ENCODE measurements around the gene BOLA2B.
"Not testable (repeated sequence)": the region's sequence is repeated elsewhere in the genome, so short reads cannot be mapped to it uniquely, and the experiment has no call there.

Gene BOLA2B

GRCh38 chr16:30193615-30194014 lies at the start of gene BOLA2B, which contains the start of gene SLX1A:
Gene BOLA2B (minus strand): TSS chr16:30193666. CDS start chr16:30193595, 71 bp downstream.
Gene SLX1A (plus strand): TSS chr16:30193875. CDS start chr16:30194085, 210 bp downstream.
- DNase-seq: not testable (repeated sequence)

- not testable (repeated sequence) for DNase-seq
Observed at GRCh38 chr16:30217082-30217481, 23.6 kb upstream of the BOLA2B start.

GRCh38 chr16:30211414-30211813 lies 17.9 kb upstream of the BOLA2B start:
- not testable (repeated sequence) for DNase-seq

- not testable (repeated sequence) for DNase-seq
Observed at GRCh38 chr16:30209032-30209431, 15.6 kb upstream of the BOLA2B start.

- DNase-seq: not testable (repeated sequence)
Observed at GRCh38 chr16:30207063-30207704, 13.7 kb upstream of the BOLA2B start.

DNA sequence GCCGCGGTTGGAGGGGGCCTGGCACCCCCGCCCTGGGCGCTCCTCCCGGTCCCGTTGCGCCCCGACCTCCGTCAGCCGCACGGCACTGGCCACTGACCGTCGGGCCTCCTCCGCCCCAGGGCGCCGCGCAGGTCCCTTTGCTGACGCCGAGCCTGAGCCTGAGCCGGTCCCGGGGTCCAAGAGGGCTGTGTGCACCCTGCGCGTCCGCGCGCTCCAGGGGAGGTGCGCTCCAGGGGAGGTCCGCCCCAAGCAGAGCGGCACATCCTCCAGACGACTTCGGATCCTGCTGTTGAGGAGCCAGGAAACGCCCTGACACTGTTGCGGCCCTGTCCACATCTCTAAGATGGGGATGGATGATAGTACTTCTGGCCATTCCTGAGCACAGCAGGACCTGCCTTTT lies 12.8 kb upstream of the BOLA2B start:
- DNase-seq: not testable (repeated sequence)

DNA sequence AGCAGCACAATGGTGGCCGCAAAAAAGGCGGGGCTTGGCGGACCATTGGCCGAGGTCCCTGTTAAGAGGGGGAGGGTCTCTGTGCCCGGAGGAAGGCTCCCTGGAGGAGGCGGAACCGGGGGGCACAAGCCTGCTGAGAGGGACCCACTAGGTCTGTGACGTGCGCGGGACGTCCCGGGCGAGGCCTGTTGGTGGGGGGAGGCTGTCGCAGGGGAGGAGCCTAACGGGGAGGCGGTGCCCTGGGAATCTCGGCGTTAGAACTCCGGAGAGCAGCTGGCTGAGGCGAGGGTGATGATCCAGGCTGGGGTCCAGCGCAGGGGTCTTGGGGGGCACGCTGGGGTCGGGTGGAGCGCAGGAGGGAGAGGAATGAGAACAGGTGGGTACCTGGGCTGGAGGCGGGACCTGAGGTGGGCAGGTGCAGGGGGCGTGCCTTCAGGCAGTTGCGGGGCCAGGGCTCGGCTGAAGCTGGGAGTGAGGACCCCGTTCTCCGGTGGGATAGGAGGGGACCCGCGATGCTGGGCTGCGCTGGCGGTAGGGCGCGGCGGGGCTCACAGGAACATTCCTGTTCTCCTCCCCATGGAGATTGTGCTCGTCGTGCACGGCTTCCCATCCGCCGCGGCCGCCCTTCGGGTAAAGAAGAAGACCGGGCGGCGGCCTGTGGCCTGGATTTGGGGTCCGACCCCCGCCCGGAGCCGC lies 12.2 kb upstream of the BOLA2B start:
- DNase-seq: not testable (repeated sequence)

DNA sequence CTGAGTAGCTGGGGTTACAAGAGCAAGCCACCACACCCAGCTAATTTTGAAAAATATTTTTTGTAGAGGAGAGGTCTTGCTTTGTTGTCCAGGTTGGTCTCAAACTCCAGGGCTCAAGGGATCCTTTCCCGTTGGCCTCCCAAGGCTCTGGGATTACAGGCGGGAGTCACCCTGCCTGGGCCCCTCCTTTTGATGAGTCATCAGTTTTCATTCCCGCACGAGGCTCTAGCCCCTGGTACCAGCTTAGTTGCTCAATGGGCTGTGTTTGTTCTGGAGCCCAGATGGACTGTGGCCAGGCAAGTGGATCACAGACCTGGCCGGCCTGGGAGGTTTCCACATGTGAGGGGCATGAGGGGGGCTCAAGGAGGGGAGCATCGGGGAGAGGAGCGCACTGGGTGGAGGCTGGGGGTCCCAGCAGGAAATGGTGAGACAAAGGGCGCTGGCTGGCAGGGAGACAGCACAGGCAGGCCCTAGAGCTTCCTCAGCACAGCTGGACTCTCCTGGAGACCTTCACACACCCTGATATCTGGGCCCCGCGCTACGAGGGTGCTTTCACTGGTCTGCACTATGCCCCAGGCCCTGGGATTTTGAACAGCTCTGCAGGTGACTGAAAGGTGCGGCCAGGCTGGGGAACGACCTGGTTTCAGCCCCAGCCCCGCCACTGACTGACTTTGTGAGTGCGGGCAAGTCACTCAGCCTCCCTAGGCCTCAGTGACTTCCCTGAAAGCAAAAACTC lies 6.3 kb upstream of the BOLA2B start:
- not testable (repeated sequence) for DNase-seq

GRCh38 chr16:30199049-30199448 lies 5.6 kb upstream of the BOLA2B start, which contains the start of gene SULT1A3:
Gene SULT1A3 (plus strand): TSS chr16:30199255. CDS start chr16:30200729, 1,474 bp downstream.
- not testable (repeated sequence) for DNase-seq

- not testable (repeated sequence) for DNase-seq
Observed at GRCh38 chr16:30197001-30197400, 3.5 kb upstream of the BOLA2B start.

DNA sequence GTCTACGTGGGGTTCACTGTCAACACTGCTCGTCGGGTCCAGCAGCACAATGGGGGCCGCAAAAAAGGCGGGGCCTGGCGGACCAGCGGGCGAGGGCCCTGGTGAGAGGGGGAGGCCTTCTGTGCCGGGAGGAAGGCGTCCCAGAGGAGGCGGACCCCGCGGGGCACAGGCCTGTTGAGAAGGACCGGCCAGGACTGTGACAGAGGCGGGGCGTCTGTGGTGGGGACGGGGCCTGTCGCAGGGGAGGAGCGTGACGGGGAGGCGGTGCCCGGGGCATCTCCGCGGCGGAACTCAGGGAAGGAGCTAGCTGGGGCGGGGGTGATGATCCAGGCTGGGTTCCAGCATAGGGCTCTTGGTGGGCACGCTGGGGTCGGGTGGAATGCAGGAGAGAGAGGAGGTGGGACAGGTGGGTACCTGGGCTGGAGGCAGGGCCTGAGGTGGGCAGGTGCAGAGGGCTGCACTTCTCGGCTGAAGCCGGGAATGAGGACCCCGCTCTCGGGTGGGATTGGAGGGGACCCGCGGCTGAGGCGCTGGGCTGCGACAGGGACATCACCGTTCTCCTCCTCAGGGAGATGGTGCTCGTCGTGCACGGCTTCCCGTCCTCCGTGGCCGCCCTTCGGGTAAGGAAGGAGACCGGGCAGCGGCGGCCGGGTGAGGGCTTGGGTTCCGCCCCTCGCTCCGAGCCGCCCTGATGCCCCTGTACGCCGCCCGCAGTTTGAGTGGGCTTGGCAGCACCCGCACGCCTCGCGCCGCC lies 883 bp upstream of the BOLA2B start:
- not testable (repeated sequence) for DNase-seq

DNA sequence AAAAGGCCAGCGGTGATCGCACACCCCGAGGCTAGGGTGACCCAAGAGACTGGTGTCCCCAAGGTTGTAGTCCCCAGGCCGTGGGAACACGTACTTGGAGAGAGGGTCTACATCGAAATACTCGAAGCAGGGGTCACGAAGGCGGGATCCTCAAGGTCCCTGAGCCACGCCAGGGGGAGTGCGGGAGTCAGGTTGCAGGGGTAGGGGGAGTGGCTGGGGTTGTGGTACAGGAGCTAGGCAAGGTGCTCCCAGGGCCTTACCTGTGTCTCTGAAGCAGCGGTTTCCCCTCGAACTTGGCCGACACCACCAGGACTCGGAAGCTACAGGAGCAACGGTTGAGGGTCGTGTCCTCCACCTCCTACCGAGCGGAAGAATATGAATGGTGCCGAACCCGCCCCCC lies 368 bp downstream of the BOLA2B start:
- DNase-seq: not testable (repeated sequence)

- not testable (repeated sequence) for DNase-seq
Observed at GRCh38 chr16:30191158-30191557, 2.3 kb downstream of the BOLA2B start.

GRCh38 chr16:30187971-30188561 lies 5.4 kb downstream of the BOLA2B start:
- no peak for DNase-seq

DNA sequence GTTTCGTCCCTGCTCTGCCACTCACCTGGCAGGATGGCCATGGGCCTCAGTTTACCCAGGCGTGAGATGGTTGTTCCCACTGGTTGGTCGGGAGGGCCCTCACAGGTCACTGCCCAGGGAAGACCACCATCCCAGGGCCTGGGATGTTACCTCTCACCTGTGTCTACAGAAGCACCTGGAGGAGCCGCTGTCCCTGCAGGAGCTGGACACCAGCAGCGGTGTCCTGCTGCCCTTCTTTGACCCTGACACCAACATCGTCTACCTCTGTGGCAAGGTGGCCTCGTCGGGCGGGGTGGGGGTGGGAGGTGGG lies 6.0 kb downstream of the BOLA2B start:
- DNase-seq: no peak

- DNase-seq: no peak
Observed at GRCh38 chr16:30186782-30187555, 6.5 kb downstream of the BOLA2B start.

GRCh38 chr16:30186444-30186781 lies 7.1 kb downstream of the BOLA2B start:
- DNase-seq: no peak

GRCh38 chr16:30185683-30186421 lies 7.6 kb downstream of the BOLA2B start:
- no peak for DNase-seq

DNA sequence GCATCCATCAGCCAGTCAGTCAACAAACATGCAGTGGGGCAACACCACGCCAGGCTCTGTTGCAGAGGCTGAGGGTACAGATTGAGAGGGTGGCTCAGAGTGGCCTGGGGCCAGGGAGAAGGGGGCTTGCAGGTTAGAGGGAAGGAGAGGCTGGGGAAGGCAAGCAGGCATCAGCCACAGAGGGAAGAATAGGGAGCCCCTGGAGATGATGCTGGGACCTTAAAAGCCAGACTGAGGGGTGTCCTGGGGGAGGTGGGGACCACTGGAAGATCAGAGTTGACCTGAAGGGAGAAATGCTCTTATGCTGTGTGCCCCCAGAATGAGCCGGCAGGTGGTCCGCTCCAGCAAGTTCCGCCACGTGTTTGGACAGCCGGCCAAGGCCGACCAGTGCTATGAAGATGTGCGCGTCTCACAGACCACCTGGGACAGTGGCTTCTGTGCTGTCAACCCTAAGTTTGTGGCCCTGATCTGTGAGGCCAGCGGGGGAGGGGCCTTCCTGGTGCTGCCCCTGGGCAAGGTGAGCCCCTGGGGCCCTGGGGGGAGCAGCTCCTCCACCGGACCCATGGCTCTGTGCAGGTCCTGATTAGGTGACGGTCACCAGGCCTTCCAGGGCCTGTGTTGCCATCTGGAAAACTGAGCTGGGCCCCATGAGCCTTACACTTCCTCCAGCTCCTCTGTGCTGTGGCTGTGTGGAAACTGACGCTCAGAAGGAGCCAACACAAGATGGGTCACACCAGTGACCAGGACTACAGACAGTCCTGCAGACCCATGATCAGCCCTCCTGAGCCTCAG lies 8.4 kb downstream of the BOLA2B start:
- no peak for DNase-seq

Measured in NCI-H2227 treated with DMSO at 0.1 percent for 48 hours (cell line).